H1 (cell line): ENCODE results near the gene TSPAN15. TPM values are rescaled to one million over a fixed set of nuclear protein-coding genes. Genes with fewer than 3 reads are reported as not detected.

ENCODE experiments used
- CTCF ChIA-PET: fragments of 300-600 bp; sonication (Branson Sonifier 250); formaldehyde crosslinking; loops from one replicate; lab custom pipeline; 2021; ENCODE audit not compliant: partially characterized antibody; lab: Charles Lee
- POLR2A ChIA-PET: fragments of 300-600 bp; sonication (Branson Sonifier 250); formaldehyde crosslinking; loops from one replicate; lab custom pipeline; 2021; ENCODE audit warnings: inconsistent platforms; ENCODE audit not compliant: partially characterized antibody; lab: Charles Lee
- DNase-seq, 2 experiments: peaks; one replicate each; pipeline versions ENCODE4 v3.0.0 to v3.0.0-alpha.2; 2010 to 2022; ENCODE audit warnings: low spot score in 2 of 2, low read depth in 1 of 2, mixed read lengths in 1 of 2
- FAIRE-seq: peaks from 2 replicates; lab custom pipeline; 2011; peaks lifted over from hg19 to GRCh38; lab: Jason Lieb, UNC
- H2AFZ ChIP-seq: 2 replicates; pipeline ENCODE4 v1.8.1; 2012; ENCODE audit warnings: low read length, inconsistent platforms
- H2AK5ac ChIP-seq: 2 replicates; pipeline ENCODE4 v1.6.1; 2013; ENCODE audit warnings: low read depth, low read length
- H2BK120ac ChIP-seq: replicated peaks from 2 replicates; pipeline ENCODE3; 2013; ENCODE audit warnings: low read depth, low read length, inconsistent platforms
- H2BK12ac ChIP-seq: 2 replicates; pipeline ENCODE4 v1.6.1; 2013; ENCODE audit warnings: low read depth, low read length
- H2BK15ac ChIP-seq: 2 replicates; pipeline ENCODE4 v1.6.1; 2013; ENCODE audit warnings: low read length
- H2BK20ac ChIP-seq: 2 replicates; pipeline ENCODE4 v1.6.1; 2013; ENCODE audit warnings: low read length
- H2BK5ac ChIP-seq: 2 replicates; pipeline ENCODE4 v1.6.1; 2013; ENCODE audit warnings: low read depth, low read length
- H3K14ac ChIP-seq: 2 replicates; pipeline ENCODE4 v1.6.1; 2013; ENCODE audit warnings: inconsistent platforms; ENCODE audit not compliant: insufficient read length
- H3K18ac ChIP-seq: 2 replicates; pipeline ENCODE4 v1.6.1; 2013; ENCODE audit warnings: low read length; ENCODE audit errors: extremely low read depth
- H3K23ac ChIP-seq: 2 replicates; pipeline ENCODE4 v1.6.1; 2013; ENCODE audit warnings: inconsistent platforms; ENCODE audit not compliant: insufficient read length
- H3K23me2 ChIP-seq: 2 replicates; pipeline ENCODE4 v1.6.1; 2013; ENCODE audit warnings: low read depth, low read length
- H3K27ac ChIP-seq: 2 replicates; pipeline ENCODE4 v1.6.1; 2011; ENCODE audit warnings: low read depth, low read length, inconsistent platforms
- H3K27me3 ChIP-seq, 4 experiments: replicated peaks in 1 of 4; 1 replicate in 1 of 4; 2 replicates in 3 of 4; pipeline versions ENCODE4 v1.6.1 to v1.8.1; 2011 to 2013; ENCODE audit warnings: low read length in 3 of 4, mild to moderate bottlenecking in 3 of 4, inconsistent platforms in 2 of 4, mixed read lengths in 2 of 4, moderate library complexity in 1 of 4; ENCODE audit not compliant: control insufficient read depth in 3 of 4, insufficient read depth in 3 of 4; ENCODE audit errors: extremely low read depth in 1 of 4
- H3K36me3 ChIP-seq, 4 experiments: 2 replicates each; pipeline versions ENCODE4 v1.6.1 to v1.8.1; 2011 to 2013; ENCODE audit warnings: mild to moderate bottlenecking in 4 of 4, low read length in 3 of 4, moderate library complexity in 2 of 4, control low read depth in 1 of 4, inconsistent platforms in 1 of 4; ENCODE audit not compliant: insufficient read depth in 4 of 4, control insufficient read depth in 2 of 4
- H3K4ac ChIP-seq: replicated peaks from 2 replicates; pipeline ENCODE3; 2013; ENCODE audit warnings: low read length, low read depth, mixed read lengths, inconsistent platforms; ENCODE audit not compliant: insufficient read length
- H3K4me1 ChIP-seq, 4 experiments: replicated peaks in 1 of 4; 1 replicate in 1 of 4; 2 replicates in 3 of 4; pipeline versions ENCODE4 v1.6.1 to v1.8.1; 2011 to 2013; ENCODE audit warnings: low read length in 3 of 4, inconsistent platforms in 2 of 4, mixed read lengths in 1 of 4; ENCODE audit not compliant: insufficient read depth in 4 of 4, control insufficient read depth in 3 of 4
- H3K4me2 ChIP-seq, 2 experiments: 2 replicates each; pipeline versions ENCODE4 v1.6.1 to v1.8.1; 2011 to 2013; ENCODE audit warnings: low read depth in 2 of 2, low read length in 2 of 2, control low read depth in 1 of 2, inconsistent platforms in 1 of 2, mild to moderate bottlenecking in 1 of 2; ENCODE audit not compliant: insufficient read depth in 1 of 2
- H3K4me3 ChIP-seq, 4 experiments: fragments of 200-600, 300-600 bp in 1 of 4; sonication (generic), shearing (Covaris generic), sonication (Bioruptor Twin) in 1 of 4; 2 replicates each; pipeline versions ENCODE4 v1.5.1 to v1.8.1; 2011 to 2016; ENCODE audit warnings: low read length in 4 of 4, low read depth in 3 of 4, control low read depth in 2 of 4, inconsistent platforms in 2 of 4, mild to moderate bottlenecking in 2 of 4, mixed read lengths in 1 of 4, moderate library complexity in 1 of 4; ENCODE audit not compliant: insufficient read depth in 2 of 4; ENCODE audit errors: extremely low read depth in 1 of 4
- H3K56ac ChIP-seq: replicated peaks from 2 replicates; pipeline ENCODE3; 2013; ENCODE audit warnings: low read depth, mild to moderate bottlenecking, mixed read lengths, low read length, inconsistent platforms; ENCODE audit not compliant: insufficient read length
- H3K79me1 ChIP-seq: 2 replicates; pipeline ENCODE4 v1.6.1; 2013; ENCODE audit warnings: low read depth, low read length, control low read depth
- H3K79me2 ChIP-seq, 2 experiments: 2 replicates each; pipeline versions ENCODE4 v1.6.1 to v1.8.1; 2012 to 2013; ENCODE audit warnings: low read length in 2 of 2, mild to moderate bottlenecking in 2 of 2, inconsistent platforms in 1 of 2; ENCODE audit not compliant: insufficient read depth in 2 of 2, control insufficient read depth in 1 of 2
- H3K9ac ChIP-seq, 4 experiments: replicated peaks in 1 of 4; 1 replicate in 1 of 4; 2 replicates in 3 of 4; pipeline versions ENCODE4 v1.6.1 to v1.8.1; 2011 to 2013; ENCODE audit warnings: low read depth in 3 of 4, low read length in 3 of 4, control low read depth in 2 of 4, mild to moderate bottlenecking in 2 of 4, moderate library complexity in 2 of 4, inconsistent platforms in 1 of 4; ENCODE audit errors: extremely low read depth in 1 of 4
- H3K9me3 ChIP-seq, 2 experiments: 2 replicates each; pipeline versions ENCODE4 v1.6.1 to v1.8.1; 2012 to 2013; ENCODE audit warnings: mild to moderate bottlenecking in 2 of 2, moderate library complexity in 2 of 2, control low read depth in 1 of 2, inconsistent platforms in 1 of 2, low read depth in 1 of 2, low read length in 1 of 2, mixed read lengths in 1 of 2; ENCODE audit not compliant: insufficient read depth in 2 of 2
- H4K20me1 ChIP-seq, 2 experiments: replicated peaks in 1 of 2; 2 replicates each; pipeline versions ENCODE3 to v1.8.1; 2011 to 2013; ENCODE audit warnings: inconsistent platforms in 2 of 2, low read length in 2 of 2, mild to moderate bottlenecking in 1 of 2; ENCODE audit not compliant: insufficient read depth in 2 of 2, control insufficient read depth in 1 of 2
- H4K5ac ChIP-seq: 2 replicates; pipeline ENCODE4 v1.6.1; 2013; ENCODE audit warnings: low read length, low read depth, mixed read lengths, inconsistent platforms; ENCODE audit not compliant: insufficient read length
- H4K8ac ChIP-seq: 2 replicates; pipeline ENCODE4 v1.8.0; 2013; ENCODE audit warnings: mild to moderate bottlenecking, moderate library complexity, low read length, inconsistent platforms; ENCODE audit not compliant: insufficient read depth; ENCODE audit errors: extremely low read depth
- H4K91ac ChIP-seq: replicated peaks from 2 replicates; pipeline ENCODE3; 2013; ENCODE audit warnings: low read length, mixed read lengths, inconsistent platforms; ENCODE audit not compliant: insufficient read length
- ATF2 ChIP-seq: IDR thresholded peaks from 2 replicates; pipeline ENCODE4 v1.6.1; 2012; ENCODE audit warnings: low read length, inconsistent platforms
- CEBPB ChIP-seq: IDR thresholded peaks from 2 replicates; pipeline ENCODE4 v1.6.1; 2012; ENCODE audit warnings: low read depth, low read length
- CHD2 ChIP-seq: IDR thresholded peaks from 2 replicates; pipeline ENCODE4 v1.6.1; 2012; ENCODE audit warnings: low read length, improper control_type of control experiment
- KDM1A ChIP-seq: fragments of 200-600, 300-600 bp; sonication (generic); IDR thresholded peaks from 2 replicates; pipeline ENCODE4 v1.7.1; 2016; ENCODE audit warnings: mild to moderate bottlenecking, low read length, borderline replicate concordance
- NRF1 ChIP-seq: IDR thresholded peaks from 2 replicates; pipeline ENCODE4 v1.6.1; 2011; ENCODE audit warnings: mild to moderate bottlenecking, low read depth, low read length, improper control_type of control experiment
- PHF8 ChIP-seq: fragments of 200-600 bp; sonication (generic); conservative IDR thresholded peaks from 2 replicates; pipeline ENCODE4 v1.7.1; 2012; ENCODE audit warnings: low read depth, mild to moderate bottlenecking, inconsistent platforms, low read length, moderate library complexity
- SAP30 ChIP-seq: fragments of 300-600 bp; sonication (generic); IDR thresholded peaks from 2 replicates; pipeline ENCODE4 v1.7.1; 2012; ENCODE audit warnings: low read length, moderate library complexity, mild to moderate bottlenecking, inconsistent platforms; ENCODE audit not compliant: insufficient read depth, insufficient replicate concordance
- SIN3A ChIP-seq, 2 experiments: IDR thresholded peaks in 1 of 2; conservative IDR thresholded peaks in 1 of 2; 2 replicates each; pipeline ENCODE4 v1.6.1; 2011 to 2012; ENCODE audit warnings: low read length in 2 of 2, improper control_type of control experiment in 1 of 2, low read depth in 1 of 2, mild to moderate bottlenecking in 1 of 2
- SIX5 ChIP-seq: IDR thresholded peaks from 2 replicates; pipeline ENCODE4 v1.6.1; 2011; ENCODE audit warnings: mild to moderate bottlenecking, low read depth, low read length
- SRF ChIP-seq: IDR thresholded peaks from 2 replicates; pipeline ENCODE4 v1.6.1; 2011; ENCODE audit warnings: mild to moderate bottlenecking, low read depth, low read length, moderate library complexity
- TAF7 ChIP-seq: optimal IDR thresholded peaks from 2 replicates; pipeline ENCODE3; 2011; ENCODE audit warnings: low read depth, mild to moderate bottlenecking, inconsistent platforms, low read length, moderate library complexity, borderline replicate concordance
- WGBS, 2 experiments: shearing (Covaris generic) in 1 of 2; methylation state at CpG; one replicate each; pipeline versions ENCODE4 v1.1.6 to v1.1.7; 2013 to 2015; ENCODE audit warnings: low lambda C conversion rate in 2 of 2, mixed read lengths in 2 of 2, inconsistent platforms in 1 of 2, low coverage in 1 of 2, missing lambda C conversion rate in 1 of 2; ENCODE audit not compliant: insufficient replicate concordance in 2 of 2, insufficient coverage in 1 of 2, insufficient read length in 1 of 2; ENCODE audit errors: extremely low coverage in 1 of 2, missing lambda C conversion rate in 1 of 2; 5-methylcytosine and 5-hydroxymethylcytosine counted together
- polyA plus RNA-seq, 7 experiments: library from polyadenylated mRNA; depleted of rRNA in 3 of 7; stranded (reverse) in 5 of 7; unstranded in 2 of 7; fragments of >200 nt in 5 of 7; fragments of 200-250 nt in 2 of 7; gene quantifications; 1 replicate in 5 of 7; 2 replicates in 1 of 7; 4 replicates in 1 of 7; pipeline versions ENCODE4 v1.2.1 to v1.2.3, GENCODE V29; 2011 to 2013; ENCODE audit warnings: missing spikeins in 2 of 7, mixed read lengths in 2 of 7
- total RNA-seq: library from RNA; stranded (reverse); fragmentation: NEBNext Ultra II Directional; extraction: Animal tissue kit (Norgen Biotek cat#: 25700); gene quantifications from 2 replicates; pipeline ENCODE4 v1.2.1, GENCODE V29; 2021
- TF ChIP-seq, protein P1 (sequence below): IDR thresholded peaks from 2 replicates; pipeline ENCODE4 v1.6.1; 2011; ENCODE audit warnings: low read depth, mild to moderate bottlenecking, low read length; ENCODE audit not compliant: insufficient read depth

TSPAN15 gene
- total and polyA plus RNA-seq, 2 of the 8 experiments (the other 6 are each of a cell fraction or from before 2014, with no cell fraction given) = 9.7 to 20.0 TPM

GRCh38 chr10:69480068-69480412, 28.8 kb downstream of the TSPAN15 start:
- Histone ChIP-seq H4K5ac (no peak overlapping the region), H3K4me1 (no peaks in the 10 kb centered on the region; a peak in 1 of 7 replicates), H3K56ac (no peak overlapping the region), H3K36me3 (no peaks in the 10 kb centered on the region), H3K4ac (no peak overlapping the region), H3K4me2 (no peak overlapping the region), H3K79me2 (no peaks in the 10 kb centered on the region), H3K23ac (no peak overlapping the region), H3K27ac (no peak overlapping the region), H3K9ac (no peak overlapping the region), H3K4me3 (no peak overlapping the region), H3K18ac (no peak overlapping the region), H3K79me1 (no peaks in the 10 kb centered on the region), H3K14ac (no peak overlapping the region), H3K9me3 (no peaks in the 10 kb centered on the region), H3K27me3 (no peaks in the 10 kb centered on the region), H2BK15ac (no peak overlapping the region), H2AK5ac (no peak overlapping the region), H2BK120ac (no peak overlapping the region), H4K8ac (no peak overlapping the region), H2BK12ac (no peak overlapping the region), H4K20me1 (no peaks in the 10 kb centered on the region), H4K91ac (no peak overlapping the region), H3K23me2 (no peaks in the 10 kb centered on the region), H2AFZ (no peak overlapping the region), H2BK5ac (no peak overlapping the region), H2BK20ac (no peak overlapping the region)
- DNase-seq = no peak
- 100% methylated on average over 1 of the region's 1 CpG; no CpG with 5 or more reads in 1 of the 2 experiments for WGBS, 2 experiments
- no peak for FAIRE-seq
- ChIA-PET CTCF (interaction anchor here (0.6 to 1.5 kb wide), 7 partner anchors 12 to 35 kb away, joined by 3 to 6 read pairs (median 3); no protein-coding TSS in a partner anchor), POLR2A (no interaction called here)
- TF ChIP-seq, protein P1, sequence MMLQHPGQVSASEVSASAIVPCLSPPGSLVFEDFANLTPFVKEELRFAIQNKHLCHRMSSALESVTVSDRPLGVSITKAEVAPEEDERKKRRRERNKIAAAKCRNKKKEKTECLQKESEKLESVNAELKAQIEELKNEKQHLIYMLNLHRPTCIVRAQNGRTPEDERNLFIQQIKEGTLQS = no peak
- no peak for TF ChIP-seq SRF
- TF ChIP-seq NRF1 = no peak
- TF ChIP-seq CHD2 = no peak
- no peak for TF ChIP-seq SAP30
- no peak for TF ChIP-seq TAF7
- no peak for TF ChIP-seq SIX5
- no peak for TF ChIP-seq SIN3A (conservative IDR thresholded peaks at IDR 0.05 in 1 of 2, IDR thresholded peaks at IDR 0.05 in 1 of 2; ENCODE audit: low read depth in 1 of 2, low read length in 2 of 2)
- no peak for TF ChIP-seq ATF2
- TF ChIP-seq CEBPB = no peak
- TF ChIP-seq KDM1A = no peak
- TF ChIP-seq PHF8 = no peak
